HG03159 (cell line): Measurements from ENCODE around the gene PFAS.

Experiments
- ATAC-seq: cut with Tn5 transposase; IDR thresholded peaks from one replicate; pipeline ENCODE4 v1.9.1; 2021; ENCODE audit warnings: mild to moderate bottlenecking, moderate library complexity; ENCODE audit not compliant: unreplicated experiment

The PFAS gene

GRCh38 chr17:8267480-8268147 lies 18.5 kb downstream of the PFAS start:
- no peak for ATAC-seq

GRCh38 chr17:8268550-8269298 lies 19.6 kb downstream of the PFAS start:
- no peak for ATAC-seq

- ATAC-seq: no peak
Measured at GRCh38 chr17:8272421-8272820, 23.3 kb downstream of the PFAS start.

- ATAC-seq: no peak
Measured at GRCh38 chr17:8273884-8274444, 24.9 kb downstream of the PFAS start.

DNA sequence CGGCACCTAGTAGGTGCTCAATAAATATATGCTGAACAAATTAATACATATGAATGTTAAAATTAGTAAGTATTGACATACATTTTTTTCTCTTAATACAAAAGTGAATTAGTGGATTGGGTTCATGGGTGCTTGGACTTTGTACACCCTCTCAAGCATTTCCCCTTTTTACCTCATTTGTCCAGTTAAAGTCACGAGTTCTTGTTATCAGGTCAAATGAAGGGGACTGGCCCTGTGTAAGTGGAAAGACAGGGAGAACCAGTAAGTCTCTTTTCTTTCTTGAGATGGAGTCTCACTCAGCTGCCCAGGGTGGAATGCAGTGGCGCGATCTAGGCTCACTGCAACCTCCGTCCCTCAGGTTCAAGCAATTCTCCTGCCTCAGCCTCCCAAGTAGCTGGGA lies 25.7 kb downstream of the PFAS start:
- ATAC-seq: no peak

DNA sequence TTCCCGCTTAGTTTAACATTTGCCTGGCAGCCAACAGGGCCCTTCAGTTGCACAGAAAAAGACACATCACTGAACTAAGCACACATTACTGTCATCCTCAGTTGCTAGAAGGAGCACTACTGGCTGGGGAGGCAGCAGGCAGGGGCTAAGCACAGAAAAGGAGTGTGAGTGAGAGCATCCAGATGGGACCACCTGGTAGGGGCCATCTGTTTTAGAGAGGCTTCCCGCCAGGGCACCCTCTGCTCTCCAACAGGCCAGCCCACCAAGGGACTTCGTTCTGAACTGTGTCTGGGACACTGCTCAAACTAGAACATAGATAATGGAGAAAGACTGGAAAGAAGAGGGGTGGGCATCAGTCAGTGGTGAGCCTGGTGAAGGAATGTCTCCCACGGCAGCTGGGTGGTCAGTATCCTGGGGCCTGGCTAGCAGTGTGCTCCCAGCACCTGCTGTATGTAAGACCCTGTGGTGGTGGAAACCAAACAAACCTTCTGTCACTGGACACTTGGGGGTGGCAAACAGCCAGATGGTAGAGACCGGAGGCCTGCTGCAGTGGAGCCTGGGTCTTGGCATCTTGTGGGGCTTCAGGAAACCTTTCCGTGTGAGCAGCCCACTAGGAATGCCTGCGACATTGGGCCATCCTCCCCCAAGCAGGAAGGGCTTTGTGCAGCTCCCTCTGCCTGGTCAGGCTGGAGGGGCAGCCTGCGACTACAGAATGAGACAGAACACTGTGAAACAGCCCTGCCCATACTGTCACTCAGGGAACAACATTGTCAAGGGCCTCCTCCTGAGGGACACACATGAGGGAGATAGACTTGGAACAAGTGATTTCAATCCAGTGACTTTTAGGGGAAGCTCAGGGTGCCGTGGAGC lies 26.6 kb downstream of the PFAS start:
- no peak for ATAC-seq

- ATAC-seq: no peak
Measured at GRCh38 chr17:8277317-8277716, 28.2 kb downstream of the PFAS start.

DNA sequence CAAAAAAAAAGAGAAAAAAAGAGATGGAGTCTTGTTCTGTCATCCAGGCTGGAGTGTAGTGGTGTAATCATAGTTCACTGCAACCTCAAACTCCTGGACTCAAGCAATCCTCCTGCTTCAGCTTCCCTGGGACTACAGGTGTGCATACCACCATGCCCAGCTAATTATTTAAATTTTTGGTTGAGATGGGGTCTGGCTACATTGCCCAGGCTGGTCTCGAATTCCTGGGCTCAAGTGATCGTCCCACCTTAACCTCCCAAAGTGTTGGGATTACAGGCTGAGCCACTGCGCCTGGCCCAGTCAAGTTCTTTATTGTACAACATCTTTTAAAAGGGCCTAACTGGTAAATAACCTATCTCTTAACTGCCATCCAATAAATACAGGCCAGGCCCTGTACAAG lies 33.3 kb downstream of the PFAS start:
- ATAC-seq: no peak

DNA sequence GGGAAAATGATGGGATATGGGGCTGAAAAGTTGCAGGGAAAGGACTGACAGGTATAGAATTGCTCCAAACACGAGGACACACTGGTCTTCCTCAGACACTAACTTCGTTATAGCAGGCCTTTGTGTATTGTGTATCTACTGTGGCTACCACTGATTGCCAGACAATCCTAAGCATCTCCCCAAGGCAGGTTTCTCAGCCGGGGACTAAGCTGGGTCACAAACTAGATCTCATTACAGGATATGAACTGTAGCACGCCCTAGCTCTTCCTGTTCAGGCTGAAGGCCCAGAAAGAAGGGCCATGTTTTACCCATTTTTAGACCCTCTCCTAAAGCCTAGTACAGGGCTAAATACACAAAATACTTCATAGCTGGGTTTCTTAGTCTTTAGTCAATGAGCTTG lies 34.3 kb downstream of the PFAS start:
- ATAC-seq: no peak

GRCh38 chr17:8284126-8284525 lies 35.0 kb downstream of the PFAS start:
- ATAC-seq: no peak

GRCh38 chr17:8285270-8286181 lies 36.4 kb downstream of the PFAS start:
- ATAC-seq: no peak

GRCh38 chr17:8287651-8288335 lies 38.7 kb downstream of the PFAS start:
- no peak for ATAC-seq

DNA sequence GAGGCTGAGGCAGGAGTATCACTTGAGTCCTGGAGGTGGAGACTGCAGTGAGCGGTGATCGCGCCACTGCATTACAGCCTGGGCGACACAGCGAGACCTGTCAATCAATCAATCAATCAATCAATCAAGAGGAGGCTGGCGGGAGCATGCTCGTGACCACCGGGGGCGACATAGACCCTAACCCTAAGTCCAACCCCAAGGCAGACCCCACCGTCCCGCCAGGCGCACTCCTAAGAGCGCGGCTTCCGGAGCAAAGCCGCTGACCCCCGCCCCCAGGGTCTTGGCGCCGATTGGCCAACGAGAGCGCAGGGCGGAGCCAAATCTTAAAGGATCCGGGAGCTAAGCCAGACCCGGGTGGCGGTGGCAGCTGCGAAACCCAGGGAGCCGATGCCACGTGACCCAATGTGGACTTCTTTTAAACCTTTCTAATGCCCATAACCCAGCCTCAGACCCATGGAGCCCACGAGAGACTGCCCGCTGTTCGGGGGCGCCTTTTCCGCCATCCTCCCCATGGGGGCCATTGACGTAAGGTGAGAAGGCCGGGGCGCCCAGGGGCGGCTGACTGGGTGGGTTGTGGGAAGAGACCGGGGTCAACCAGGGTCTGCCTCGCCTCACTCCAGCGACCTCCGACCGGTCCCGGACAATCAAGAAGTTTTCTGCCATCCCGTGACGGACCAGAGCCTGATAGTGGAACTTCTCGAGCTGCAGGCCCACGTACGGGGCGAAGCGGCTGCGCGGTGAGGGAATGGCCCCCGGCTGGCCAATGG lies 39.4 kb downstream of the PFAS start, which contains the start of gene RANGRF:
RANGRF (plus strand) TSS at position 335 of the 767 bp plus-strand sequence; CDS start at position 454, 119 bp downstream.
- peak; percentile 83 for ATAC-seq

DNA sequence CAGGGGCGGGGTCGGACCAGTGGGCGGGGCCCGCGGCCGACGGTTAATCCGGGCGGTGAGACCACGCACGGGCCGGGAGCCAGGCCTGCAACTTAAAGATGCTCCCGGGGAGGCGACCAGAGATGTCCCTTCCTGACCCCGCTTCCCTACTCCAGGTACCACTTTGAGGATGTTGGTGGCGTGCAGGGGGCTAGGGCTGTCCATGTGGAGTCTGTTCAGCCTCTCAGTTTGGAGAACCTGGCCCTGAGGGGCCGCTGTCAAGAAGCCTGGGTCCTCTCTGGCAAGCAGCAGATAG lies 40.0 kb downstream of the PFAS start:
- no peak for ATAC-seq

GRCh38 chr17:8290043-8290442 lies 41.0 kb downstream of the PFAS start:
- no peak for ATAC-seq

- ATAC-seq: no peak
Measured at GRCh38 chr17:8292639-8293395, 43.7 kb downstream of the PFAS start.

- no peak for ATAC-seq
Measured at GRCh38 chr17:8294361-8294760, 45.3 kb downstream of the PFAS start.

DNA sequence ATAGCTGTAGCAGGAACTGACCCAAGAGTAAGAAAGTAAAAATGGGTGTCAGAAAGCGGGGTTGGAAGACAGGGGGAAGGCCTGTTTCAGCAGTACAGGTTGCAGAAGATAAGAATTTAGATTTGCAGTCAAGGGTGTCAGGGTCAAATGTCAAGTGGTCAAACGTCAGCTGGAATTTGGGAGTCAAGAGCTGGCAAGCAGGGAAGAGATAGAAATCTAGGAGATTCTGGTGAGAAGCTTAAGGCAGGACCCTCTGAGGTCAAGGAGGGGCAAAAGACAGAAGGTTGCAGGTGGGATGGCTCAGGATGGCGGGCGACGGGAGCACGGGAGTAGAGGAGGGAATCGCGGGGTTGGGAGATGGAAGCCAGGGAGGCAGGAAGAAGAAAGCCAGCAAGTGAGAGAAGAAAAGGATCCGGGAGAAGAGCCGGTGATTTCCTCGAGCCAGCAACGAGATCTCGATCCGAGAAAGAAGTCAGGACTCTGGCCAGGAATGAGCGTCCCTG lies 45.8 kb downstream of the PFAS start:
- no peak for ATAC-seq
